GM23248 (cell line): ENCODE data around the gene ARID3B.

Experiments used
- EZH2 ChIP-seq: fragments of 200-600 bp; sonication (generic); IDR thresholded peaks from 2 replicates; pipeline ENCODE4 v1.6.1; 2018; ENCODE audit warnings: antibody characterized with exemption, mild to moderate bottlenecking; ENCODE audit not compliant: insufficient read depth, poor library complexity, severe bottlenecking
- EZH2phosphoT487 ChIP-seq: fragments of 200-600 bp; sonication (generic); IDR thresholded peaks from 2 replicates; pipeline ENCODE4 v1.6.1; 2018; ENCODE audit warnings: antibody characterized with exemption, moderate library complexity, mild to moderate bottlenecking, low read depth; ENCODE audit not compliant: insufficient read depth

DNA sequence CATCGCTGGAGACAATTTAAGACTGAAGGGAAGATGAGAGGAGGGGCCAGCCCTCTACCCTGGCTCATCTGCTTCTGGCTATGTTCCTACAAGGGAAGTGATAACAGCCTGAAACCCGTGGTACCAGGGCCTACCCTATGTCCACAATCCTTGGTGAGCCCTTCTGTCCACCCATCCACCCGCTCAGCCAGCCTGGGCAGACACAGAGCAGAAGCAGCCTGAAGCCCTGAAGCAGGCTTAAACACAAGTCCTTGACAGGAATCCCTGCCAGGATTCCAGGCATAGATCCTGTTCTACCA is 90.0 kb downstream of the ARID3B start:
- TF ChIP-seq EZH2 = no peak
- no peak for TF ChIP-seq EZH2phosphoT487
